GM18951 (cell line): ENCODE data around the gene KLHL29.

ENCODE experiments used
- POLR2A ChIP-seq: IDR thresholded peaks from 4 replicates; pipeline ENCODE4 v1.6.1; 2011; ENCODE audit warnings: mild to moderate bottlenecking; ENCODE audit not compliant: insufficient read length, insufficient read depth; ENCODE audit errors: extremely low read depth
- in situ Hi-C: fragments of 300-500 bp; cut with MboI; formaldehyde crosslinking; loops from one replicate; pipeline ENCODE4 v1.12.0; 2022; ENCODE audit warnings: low sequenced_read_pairs, mixed read lengths, inconsistent platforms; ENCODE audit not compliant: unreplicated experiment

KLHL29 gene

DNA sequence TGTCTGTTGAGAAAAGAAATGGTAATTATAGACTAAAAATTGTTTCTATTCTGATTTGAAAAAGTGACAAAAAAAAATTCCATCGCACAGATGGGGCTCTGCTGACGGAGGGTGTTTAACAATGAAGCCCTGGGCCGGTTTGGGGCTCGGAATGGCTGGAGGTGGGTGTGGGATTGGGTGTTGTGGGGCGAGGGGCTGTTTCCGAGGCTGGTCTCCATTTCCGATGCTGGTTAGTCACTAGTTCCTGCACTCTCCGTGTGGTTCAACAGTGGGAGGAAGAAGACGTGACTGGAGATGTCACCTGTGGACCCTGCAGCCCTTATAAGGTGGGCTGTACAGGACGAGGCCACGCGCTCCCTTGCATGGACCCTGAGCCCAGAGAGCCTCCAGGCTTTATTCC lies 143.2 kb downstream of the KLHL29 start:
- in situ Hi-C loops, result no loop called here
- no peak for TF ChIP-seq POLR2A

DNA sequence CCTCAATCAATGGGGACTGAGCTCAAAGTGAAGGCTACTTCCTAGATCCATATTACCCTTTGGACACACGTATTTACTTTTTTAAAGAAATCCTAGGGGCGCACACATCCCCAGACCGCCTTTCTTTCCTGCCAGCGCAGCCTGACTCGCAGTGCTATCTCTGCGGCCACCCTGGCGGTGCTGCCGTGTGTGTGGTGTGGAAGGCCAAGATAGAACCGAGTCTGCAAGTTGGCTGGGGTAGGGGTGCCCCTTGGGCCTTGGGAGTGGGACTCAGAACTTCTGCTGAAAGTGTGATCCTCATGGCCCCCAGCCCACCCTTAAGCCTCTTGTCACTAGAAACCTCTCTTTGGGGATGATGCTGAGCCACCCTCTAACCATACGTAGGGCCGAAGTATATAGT lies 143.7 kb downstream of the KLHL29 start:
- TF ChIP-seq POLR2A, result no peak
- in situ Hi-C loops, result no loop called here

GRCh38 chr2:23529659-23530058 lies 144.7 kb downstream of the KLHL29 start:
- in situ Hi-C loops, result no loop called here

DNA sequence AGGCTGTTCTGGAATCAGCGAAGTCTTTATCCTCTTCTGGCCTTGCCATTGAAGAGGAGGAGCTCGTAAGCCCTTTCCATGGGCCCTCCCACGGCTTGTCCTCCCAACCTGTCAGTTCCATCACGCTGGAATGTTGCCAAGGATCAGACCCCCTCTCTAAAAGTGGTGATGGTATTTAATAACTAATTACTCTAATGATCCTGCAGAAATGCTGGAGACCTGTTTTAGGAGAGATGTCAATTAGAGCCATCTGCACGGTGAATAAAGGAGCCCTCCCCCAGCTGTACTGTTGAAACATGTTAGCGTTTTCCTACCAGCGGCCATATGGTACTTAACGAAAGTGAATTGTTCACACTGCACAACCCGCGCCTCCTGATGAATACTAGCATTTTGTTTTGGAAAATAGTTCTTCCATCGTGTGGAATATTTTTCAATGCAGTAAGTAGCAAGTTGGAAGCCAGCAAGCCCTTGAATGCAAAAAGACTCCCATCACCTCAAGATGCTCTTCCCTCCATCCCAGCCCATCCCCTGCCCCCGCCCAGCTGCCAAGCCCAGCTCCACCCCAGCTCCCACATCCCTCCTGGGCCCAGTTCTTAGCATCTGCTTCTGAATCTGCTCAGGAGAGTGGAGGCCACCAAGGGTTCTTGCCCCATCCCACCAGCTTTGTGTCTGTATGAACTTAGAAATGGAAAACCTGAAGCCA lies 145.4 kb downstream of the KLHL29 start:
- in situ Hi-C loops, result no loop called here
- TF ChIP-seq POLR2A, result no peak

More at GRCh38 chr2:23529659-23530058, 144.7 kb downstream of the KLHL29 start:
- no peak for TF ChIP-seq POLR2A

GRCh38 chr2:23530909-23531276 lies 145.9 kb downstream of the KLHL29 start:
- TF ChIP-seq POLR2A, result no peak
- in situ Hi-C loops, result no loop called here

DNA sequence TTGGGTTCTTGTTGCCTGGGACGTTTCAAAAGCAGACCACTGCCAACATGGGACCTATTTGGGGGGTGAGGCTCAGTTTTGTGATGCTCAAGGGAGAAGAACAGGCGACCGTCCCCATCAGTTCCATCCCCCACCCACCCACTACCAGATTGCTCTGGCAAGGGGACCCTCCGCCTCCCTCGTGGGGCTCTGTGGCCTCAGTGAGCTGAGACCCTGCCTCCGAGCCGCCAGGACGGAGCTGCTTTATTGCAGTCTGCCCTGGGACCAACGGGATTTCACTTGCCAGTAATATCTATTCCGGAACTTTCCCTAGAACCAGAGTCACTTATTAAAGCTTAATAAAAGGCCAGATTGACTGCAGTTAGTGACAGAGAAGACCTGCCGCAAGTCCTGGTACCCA lies 146.3 kb downstream of the KLHL29 start:
- TF ChIP-seq POLR2A, result no peak
- in situ Hi-C loops, result no loop called here

- no peak for TF ChIP-seq POLR2A
- in situ Hi-C loops, result no loop called here
Measured at GRCh38 chr2:23531881-23532280, 146.9 kb downstream of the KLHL29 start.

GRCh38 chr2:23532391-23533337 lies 147.7 kb downstream of the KLHL29 start:
- in situ Hi-C loops, result no loop called here
- TF ChIP-seq POLR2A, result no peak

DNA sequence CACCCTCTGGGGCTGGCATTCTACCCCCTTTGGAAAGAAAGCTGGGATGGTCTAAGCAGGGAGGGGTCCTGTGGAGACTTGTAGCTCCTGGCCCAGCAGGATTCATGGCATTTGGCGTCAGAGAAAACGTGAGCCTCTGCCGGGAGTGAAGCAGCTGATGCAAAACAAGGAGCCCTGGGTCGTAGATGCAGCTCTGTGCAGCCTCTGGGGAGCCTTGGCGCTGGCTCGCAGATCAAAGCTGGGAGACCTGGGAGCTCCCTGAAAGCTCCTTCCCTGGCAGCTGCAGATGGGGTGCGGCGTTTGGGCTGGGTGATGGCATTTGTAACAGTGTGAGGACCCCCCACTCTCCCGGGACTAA lies 148.3 kb downstream of the KLHL29 start:
- TF ChIP-seq POLR2A, result no peak
- in situ Hi-C loops, result no loop called here

GRCh38 chr2:23534771-23535170 lies 149.8 kb downstream of the KLHL29 start:
- TF ChIP-seq POLR2A, result no peak
- in situ Hi-C loops, result no loop called here

DNA sequence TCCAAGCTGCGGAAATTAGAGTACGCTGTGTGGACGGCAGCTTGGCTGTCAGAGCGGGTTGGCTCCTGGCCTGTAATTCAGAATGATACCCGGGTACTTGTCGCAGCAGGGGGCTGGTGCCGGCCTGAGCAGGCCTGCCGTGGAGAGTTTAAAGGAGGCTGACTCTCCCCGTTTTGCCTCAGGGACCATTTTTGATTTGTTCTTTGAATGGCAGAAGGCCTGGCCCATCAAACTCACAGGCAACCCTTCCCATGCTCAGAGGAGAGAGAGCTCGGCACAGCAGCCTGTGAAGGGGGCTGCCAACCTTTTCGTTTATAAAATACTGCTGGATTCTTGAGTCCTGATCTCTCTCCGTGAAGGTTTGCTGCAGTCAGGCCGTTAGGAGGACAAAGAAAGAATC lies 151.3 kb downstream of the KLHL29 start:
- TF ChIP-seq POLR2A, result no peak
- in situ Hi-C loops, result no loop called here

DNA sequence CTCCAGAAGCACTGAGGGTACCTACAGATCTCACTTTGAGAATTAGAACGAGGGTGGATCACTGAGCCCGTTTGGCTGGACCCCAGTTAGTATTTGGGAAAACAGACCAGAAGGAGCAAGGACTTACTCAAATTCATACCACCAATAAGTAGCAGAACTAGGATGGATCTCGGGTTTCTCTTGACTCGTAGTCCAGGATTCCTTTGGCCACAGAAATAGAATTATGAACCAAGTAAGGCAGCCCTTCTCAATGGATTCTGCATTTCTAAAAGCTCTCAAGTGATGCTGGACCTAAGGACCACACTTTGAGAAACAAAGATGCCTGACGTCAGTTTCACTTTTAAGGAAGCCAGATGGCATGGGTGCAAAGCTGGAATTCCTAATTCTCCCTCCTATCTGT lies 153.0 kb downstream of the KLHL29 start:
- no peak for TF ChIP-seq POLR2A
- in situ Hi-C loops, result no loop called here

- no peak for TF ChIP-seq POLR2A
- in situ Hi-C loops, result no loop called here
Measured at GRCh38 chr2:23538566-23538965, 153.6 kb downstream of the KLHL29 start.

GRCh38 chr2:23540804-23541360 lies 155.9 kb downstream of the KLHL29 start:
- in situ Hi-C loops, result no loop called here
- TF ChIP-seq POLR2A, result no peak
